Tibial nerve (tissue), 4 donors: ENCODE data around the gene TSGA10IP. TPM values are rescaled to one million over a fixed set of nuclear protein-coding genes. Genes with fewer than 3 reads are reported as not detected.
A peak's percentile ranks its signal among the peaks of the same experiment; 100 is the strongest.

Experiments used
- DNase-seq, 2 donors: peaks; one replicate each; pipeline ENCODE4 v3.0.0-alpha.2; 2019; ENCODE audit warnings: low spot score in 2 of 2
- H3K27ac ChIP-seq, 4 donors: fragments of 200-600 bp; sonication (generic) in 3 of 4; one replicate each; pipeline ENCODE4 v1.5.1; 2017 to 2019; ENCODE audit warnings: mild to moderate bottlenecking in 1 of 4
- H3K27me3 ChIP-seq, 2 donors: fragments of 200-600 bp; sonication (generic) in 1 of 2; one replicate each; pipeline versions ENCODE4 v1.5.1 to v1.6.0; 2017 to 2019
- H3K36me3 ChIP-seq, 3 donors: fragments of 200-600 bp; sonication (generic); one replicate each; pipeline ENCODE4 v1.5.1; 2018 to 2019
- H3K4me1 ChIP-seq, 4 donors: fragments of 200-600 bp; sonication (generic) in 3 of 4; one replicate each; pipeline ENCODE4 v1.5.1; 2017 to 2019
- H3K4me3 ChIP-seq, 4 donors: fragments of 200-600 bp; sonication (generic) in 3 of 4; one replicate each; pipeline ENCODE4 v1.5.1; 2017 to 2019; ENCODE audit warnings: mild to moderate bottlenecking in 1 of 4, moderate library complexity in 1 of 4
- H3K9me3 ChIP-seq, 4 donors: fragments of 200-600 bp; sonication (generic) in 3 of 4; one replicate each; pipeline ENCODE4 v1.5.1; 2017 to 2019
- EP300 ChIP-seq, 2 donors: sonication (generic); formaldehyde crosslinking; IDR thresholded peaks; one replicate each; pipeline ENCODE4 v1.6.1; 2017; ENCODE audit warnings: antibody characterized with exemption in 2 of 2, mild to moderate bottlenecking in 1 of 2
- POLR2A ChIP-seq, 2 donors: fragments of 450-650 bp; IDR thresholded peaks; one replicate each; pipeline ENCODE4 v1.6.1; 2017; ENCODE audit warnings: antibody characterized with exemption in 2 of 2, mild to moderate bottlenecking in 2 of 2, moderate library complexity in 2 of 2
- WGBS, 2 donors: methylation state at CpG; one replicate each; pipeline ENCODE4 v1.1.5; 2018; 5-methylcytosine and 5-hydroxymethylcytosine counted together
- total RNA-seq, 4 donors: library from RNA; depleted of rRNA; stranded (reverse); fragments of >200 nt; gene quantifications; one replicate each; pipeline ENCODE4 v1.1.0, GENCODE V29; 2016
- TF ChIP-seq, protein P1 (sequence below), 5 experiments: fragments of 200-600 bp in 3 of 5; fragments of 450-650 bp in 2 of 5; sonication (generic) in 3 of 5; IDR thresholded peaks; one replicate each; pipeline ENCODE4 v1.5.1; 2016 to 2019; ENCODE audit warnings: antibody characterized with exemption in 5 of 5, mild to moderate bottlenecking in 3 of 5, moderate library complexity in 2 of 5

TSGA10IP gene
- total RNA-seq, 4 donors from 2014 or later = not detected

DNA sequence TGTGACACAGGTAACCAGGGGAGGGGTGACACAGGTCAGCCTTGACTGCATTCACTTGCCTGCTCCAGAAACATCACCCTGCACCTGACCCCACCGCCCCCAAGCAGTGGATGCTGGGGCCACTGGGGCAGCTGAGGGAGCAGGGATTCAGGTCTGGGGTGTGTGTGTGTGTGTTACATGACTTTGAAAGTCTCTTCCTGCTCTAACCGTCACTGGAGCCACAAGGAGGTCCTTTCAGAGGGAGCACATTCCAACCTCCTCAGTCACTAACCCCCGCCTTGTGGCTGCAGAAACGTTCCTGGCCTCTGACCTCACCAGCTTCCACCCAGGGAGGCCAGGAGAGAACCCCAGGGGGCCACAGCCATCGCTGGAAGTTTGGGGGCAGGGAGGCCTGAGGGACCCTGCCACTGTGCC, 42.2 kb upstream of the TSGA10IP start:
- Histone ChIP-seq H3K9me3 (no peaks in the 10 kb centered on the region), H3K27me3 (peaks cover 0 to 16% of the 10 kb centered on the region in 2 donors), H3K4me3 (no peak overlapping the region), H3K36me3 (no peaks in the 10 kb centered on the region), H3K4me1 (peaks cover 0 to 27% (median 11%) of the 10 kb centered on the region in 4 donors), H3K27ac (peak overlapping the region in 1 of 4 donors; percentile 55)
- 11% methylated on average over 1 to 5 of the region's 5 CpGs for WGBS, 2 donors
- TF ChIP-seq, protein P1, sequence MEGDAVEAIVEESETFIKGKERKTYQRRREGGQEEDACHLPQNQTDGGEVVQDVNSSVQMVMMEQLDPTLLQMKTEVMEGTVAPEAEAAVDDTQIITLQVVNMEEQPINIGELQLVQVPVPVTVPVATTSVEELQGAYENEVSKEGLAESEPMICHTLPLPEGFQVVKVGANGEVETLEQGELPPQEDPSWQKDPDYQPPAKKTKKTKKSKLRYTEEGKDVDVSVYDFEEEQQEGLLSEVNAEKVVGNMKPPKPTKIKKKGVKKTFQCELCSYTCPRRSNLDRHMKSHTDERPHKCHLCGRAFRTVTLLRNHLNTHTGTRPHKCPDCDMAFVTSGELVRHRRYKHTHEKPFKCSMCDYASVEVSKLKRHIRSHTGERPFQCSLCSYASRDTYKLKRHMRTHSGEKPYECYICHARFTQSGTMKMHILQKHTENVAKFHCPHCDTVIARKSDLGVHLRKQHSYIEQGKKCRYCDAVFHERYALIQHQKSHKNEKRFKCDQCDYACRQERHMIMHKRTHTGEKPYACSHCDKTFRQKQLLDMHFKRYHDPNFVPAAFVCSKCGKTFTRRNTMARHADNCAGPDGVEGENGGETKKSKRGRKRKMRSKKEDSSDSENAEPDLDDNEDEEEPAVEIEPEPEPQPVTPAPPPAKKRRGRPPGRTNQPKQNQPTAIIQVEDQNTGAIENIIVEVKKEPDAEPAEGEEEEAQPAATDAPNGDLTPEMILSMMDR (IDR thresholded peaks at IDR 0.05) = no peak
- TF ChIP-seq POLR2A (IDR thresholded peaks at IDR 0.05) (no peak), EP300 (IDR thresholded peaks at IDR 0.05) (no peak)
- no peak for DNase-seq

DNA sequence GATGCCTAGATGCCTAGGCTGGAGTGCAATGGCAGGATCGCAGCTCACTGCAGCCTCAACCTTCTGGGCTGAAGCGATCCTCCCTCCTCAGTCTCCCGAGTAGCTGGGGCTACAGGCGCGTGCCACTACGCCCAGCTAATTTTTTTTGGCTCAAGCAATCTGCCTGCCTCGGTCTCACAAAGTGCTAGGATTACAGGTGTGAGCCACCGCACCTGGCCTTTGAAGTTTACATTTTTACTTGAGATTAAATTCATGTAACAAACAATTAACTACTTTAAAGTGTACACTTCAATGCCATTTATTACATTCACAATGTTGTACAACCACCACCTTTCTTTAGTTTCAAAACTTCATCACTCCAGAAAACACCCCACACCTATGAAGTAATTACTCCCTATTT, 41.6 kb upstream of the TSGA10IP start:
- TF ChIP-seq, protein P1 (IDR thresholded peaks at IDR 0.05) = no peak
- TF ChIP-seq EP300 (IDR thresholded peaks at IDR 0.05) = no peak
- no peak for TF ChIP-seq POLR2A (IDR thresholded peaks at IDR 0.05)
- no peak overlapping the region for H3K4me3 ChIP-seq
- WGBS, 2 donors = 74 to 79% methylated on average over 8 of the region's 8 CpGs
- DNase-seq = no peak
- H3K36me3 ChIP-seq = no peaks in the 10 kb centered on the region
- H3K27me3 ChIP-seq = peaks cover 0 to 16% of the 10 kb centered on the region in 2 donors
- H3K9me3 ChIP-seq = no peaks in the 10 kb centered on the region
- H3K27ac ChIP-seq = peak overlapping the region in 1 of 4 donors; percentile 55
- H3K4me1 ChIP-seq = peaks cover 0 to 27% (median 11%) of the 10 kb centered on the region in 4 donors

DNA sequence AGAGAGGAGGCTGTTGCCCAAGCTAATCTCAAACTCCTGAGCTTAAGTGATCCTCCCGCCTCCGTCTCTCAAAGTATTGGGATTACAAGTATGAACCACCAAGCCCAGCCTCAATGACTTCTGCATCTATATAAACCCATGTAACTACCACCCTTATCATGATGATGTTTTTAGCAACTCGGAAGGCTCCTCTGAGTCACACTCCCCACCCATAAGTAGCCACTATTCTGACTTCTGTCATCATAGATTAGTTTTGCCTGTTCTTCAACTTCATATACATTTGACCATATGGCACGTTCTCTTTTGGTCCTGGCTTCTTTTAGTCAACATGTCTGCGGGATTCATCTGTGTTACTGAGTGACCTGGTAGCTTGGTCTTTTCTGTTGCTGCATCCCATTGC, 38.7 kb upstream of the TSGA10IP start:
- Histone ChIP-seq H3K4me3 (no peak overlapping the region), H3K27ac (no peak overlapping the region), H3K9me3 (no peaks in the 10 kb centered on the region), H3K27me3 (no peaks in the 10 kb centered on the region), H3K4me1 (peaks cover 0 to 10% (median 5%) of the 10 kb centered on the region in 4 donors), H3K36me3 (no peaks in the 10 kb centered on the region)
- TF ChIP-seq POLR2A (IDR thresholded peaks at IDR 0.05) = no peak
- DNase-seq = no peak
- 87 to 93% methylated on average over 5 of the region's 5 CpGs for WGBS, 2 donors

DNA sequence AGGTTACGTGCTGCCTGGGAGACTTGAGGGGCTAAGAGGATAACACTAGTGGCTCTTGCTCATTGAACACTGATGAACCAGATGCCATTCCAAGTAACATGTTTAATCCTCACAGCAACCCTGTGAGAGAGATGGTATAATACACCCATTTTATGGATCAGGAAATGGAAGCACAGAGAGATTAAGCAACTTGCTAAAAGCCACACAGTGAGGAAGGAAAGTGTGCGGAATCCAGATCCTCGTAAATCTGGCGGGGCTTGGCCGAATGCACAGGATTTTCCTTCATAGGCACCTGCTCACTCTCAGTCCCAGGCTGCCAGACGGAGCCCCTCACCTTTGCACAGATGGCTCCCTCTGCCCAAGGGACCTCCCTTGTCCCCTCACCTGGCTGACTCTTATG, 37.4 kb upstream of the TSGA10IP start:
- Histone ChIP-seq H3K4me3 (no peak overlapping the region), H3K36me3 (no peaks in the 10 kb centered on the region), H3K27ac (no peak overlapping the region), H3K4me1 (peaks cover 0 to 22% (median 10%) of the 10 kb centered on the region in 4 donors), H3K27me3 (no peaks in the 10 kb centered on the region), H3K9me3 (no peaks in the 10 kb centered on the region)
- no peak for DNase-seq
- 84 to 85% methylated on average over 6 of the region's 6 CpGs for WGBS, 2 donors
- TF ChIP-seq, protein P1 (IDR thresholded peaks at IDR 0.05) = no peak
- TF ChIP-seq POLR2A (IDR thresholded peaks at IDR 0.05) (no peak), EP300 (IDR thresholded peaks at IDR 0.05) (no peak)

DNA sequence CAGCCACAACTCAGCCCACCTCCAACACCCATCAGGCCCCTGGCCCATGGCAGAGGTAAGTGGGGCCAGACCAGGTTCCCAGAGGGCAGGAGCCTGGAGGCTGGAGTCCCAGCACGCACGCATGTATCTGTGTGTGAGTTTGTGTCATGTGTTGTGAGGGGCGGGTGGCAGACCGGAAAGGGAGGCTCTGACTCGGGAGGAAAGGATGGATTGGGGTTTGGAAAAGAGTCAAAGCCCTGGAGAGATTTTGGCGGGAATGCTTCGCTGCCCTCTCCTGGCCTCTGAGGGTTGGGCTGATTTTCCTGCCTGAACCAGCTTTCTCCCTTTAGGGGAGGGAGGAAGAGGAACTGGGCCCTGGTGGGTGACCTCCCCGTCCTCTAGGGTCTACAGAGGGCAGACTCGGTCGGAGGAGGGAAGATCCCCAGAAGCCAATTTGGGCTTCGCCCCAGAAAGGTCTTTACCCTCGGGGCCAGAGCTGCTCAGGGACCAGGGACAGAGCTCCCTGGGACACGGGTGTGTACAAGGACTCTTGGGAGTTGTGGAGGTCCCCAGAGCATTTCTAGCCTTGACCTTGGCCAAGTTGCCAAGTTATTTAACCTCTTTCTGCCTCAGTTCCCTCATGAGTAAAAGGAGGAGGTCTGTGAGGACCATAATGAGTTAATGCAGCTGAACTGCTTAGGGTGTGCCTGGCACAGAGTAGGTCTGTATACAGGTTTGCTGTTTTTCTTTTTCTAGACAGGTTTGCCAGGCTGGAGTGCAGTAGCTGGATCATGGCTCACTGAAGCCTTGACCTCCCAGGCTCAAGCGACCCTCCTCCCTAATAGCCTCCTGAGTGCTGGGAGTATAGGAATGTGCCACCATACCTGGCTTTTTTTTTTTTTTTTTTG, 33.4 kb upstream of the TSGA10IP start:
- no peak for TF ChIP-seq POLR2A (IDR thresholded peaks at IDR 0.05)
- TF ChIP-seq EP300 (IDR thresholded peaks at IDR 0.05) = peak in 1 of 2 donors; percentile 66
- TF ChIP-seq, protein P1 (IDR thresholded peaks at IDR 0.05) = peak; percentile 5 to 57 (median 32)
- Histone ChIP-seq H3K36me3 (peaks cover 0 to 2% (median 0%) of the 10 kb centered on the region in 3 donors), H3K27me3 (no peaks in the 10 kb centered on the region), H3K9me3 (no peaks in the 10 kb centered on the region), H3K27ac (peak overlapping the region; percentile 37 to 85 (median 64)), H3K4me1 (peaks cover 0 to 48% (median 29%) of the 10 kb centered on the region in 4 donors), H3K4me3 (no peak overlapping the region)
- 14 to 17% methylated on average over 14 of the region's 14 CpGs for WGBS, 2 donors
- DNase-seq = peak in 1 of 2 donors; percentile 44
